Brain microvascular endothelial cell (primary cell): Measurements from ENCODE around the gene RNF20.
"Not testable (repeated sequence)": the region's sequence is repeated elsewhere in the genome, so short reads cannot be mapped to it uniquely, and the experiment has no call there.

Experiments used
- DNase-seq: peaks from one replicate; pipeline ENCODE4 v3.0.0-alpha.2; 2020
- H3K27ac ChIP-seq: fragments of 250-450 bp; sonication (Bioruptor Pico); 2 replicates; pipeline ENCODE4 v1.5.1; 2020; ENCODE audit warnings: mild to moderate bottlenecking, moderate library complexity
- H3K27me3 ChIP-seq: fragments of 250-450 bp; sonication (Bioruptor Pico); replicated peaks from 2 replicates; pipeline ENCODE4 v1.5.1; 2020; ENCODE audit warnings: mild to moderate bottlenecking
- H3K36me3 ChIP-seq: fragments of 250-450 bp; sonication (Bioruptor Pico); replicated peaks from 2 replicates; pipeline ENCODE4 v1.5.1; 2020; ENCODE audit warnings: mild to moderate bottlenecking
- H3K4me3 ChIP-seq: 2 replicates; pipeline ENCODE4 v1.5.1; 2011; ENCODE audit warnings: low read depth, mild to moderate bottlenecking, control low read depth, low read length, moderate library complexity
- in situ Hi-C: cut with HindIII; loops from 2 replicates; pipeline ENCODE4 v1.10.0; 2017; ENCODE audit warnings: low sequenced_read_pairs, low pct_ligation_motif_present
- TF ChIP-seq, protein P1 (sequence below): IDR thresholded peaks from 2 replicates; pipeline ENCODE4 v1.5.1; 2011; ENCODE audit warnings: low read depth, mild to moderate bottlenecking, moderate library complexity, low read length, control low read depth, inconsistent platforms; ENCODE audit errors: missing control alignments

RNF20 gene

DNA sequence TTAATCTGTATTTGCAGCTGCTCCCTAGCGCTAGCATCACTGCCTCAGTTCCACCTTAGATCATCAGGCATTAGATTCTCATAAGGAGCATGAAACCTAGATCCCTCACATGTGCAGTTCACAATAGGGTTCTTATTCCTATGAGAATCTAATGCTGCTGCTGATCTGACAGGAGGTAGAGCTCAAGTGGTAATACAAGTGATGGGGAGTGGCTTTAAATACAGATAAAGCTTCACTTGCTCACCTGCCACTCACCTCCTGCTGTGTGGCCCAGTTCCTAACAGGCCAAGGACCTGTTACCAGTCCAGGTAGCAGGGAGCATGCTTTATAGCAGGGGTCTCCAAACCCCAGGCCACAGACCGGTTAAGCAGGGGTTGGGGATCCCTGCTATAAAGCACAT, 22.6 kb upstream of the RNF20 start:
- in situ Hi-C loops = no loop called here
- TF ChIP-seq, protein P1, sequence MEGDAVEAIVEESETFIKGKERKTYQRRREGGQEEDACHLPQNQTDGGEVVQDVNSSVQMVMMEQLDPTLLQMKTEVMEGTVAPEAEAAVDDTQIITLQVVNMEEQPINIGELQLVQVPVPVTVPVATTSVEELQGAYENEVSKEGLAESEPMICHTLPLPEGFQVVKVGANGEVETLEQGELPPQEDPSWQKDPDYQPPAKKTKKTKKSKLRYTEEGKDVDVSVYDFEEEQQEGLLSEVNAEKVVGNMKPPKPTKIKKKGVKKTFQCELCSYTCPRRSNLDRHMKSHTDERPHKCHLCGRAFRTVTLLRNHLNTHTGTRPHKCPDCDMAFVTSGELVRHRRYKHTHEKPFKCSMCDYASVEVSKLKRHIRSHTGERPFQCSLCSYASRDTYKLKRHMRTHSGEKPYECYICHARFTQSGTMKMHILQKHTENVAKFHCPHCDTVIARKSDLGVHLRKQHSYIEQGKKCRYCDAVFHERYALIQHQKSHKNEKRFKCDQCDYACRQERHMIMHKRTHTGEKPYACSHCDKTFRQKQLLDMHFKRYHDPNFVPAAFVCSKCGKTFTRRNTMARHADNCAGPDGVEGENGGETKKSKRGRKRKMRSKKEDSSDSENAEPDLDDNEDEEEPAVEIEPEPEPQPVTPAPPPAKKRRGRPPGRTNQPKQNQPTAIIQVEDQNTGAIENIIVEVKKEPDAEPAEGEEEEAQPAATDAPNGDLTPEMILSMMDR = no peak
- no peak for DNase-seq

GRCh38 chr9:101512116-101512515, 21.5 kb upstream of the RNF20 start:
- no peak for DNase-seq

More for the DNA sequence above, 22.6 kb upstream of the RNF20 start:
- Histone ChIP-seq H3K27me3 (no peaks in the 10 kb centered on the region), H3K4me3 (no peak overlapping the region), H3K36me3 (no peaks in the 10 kb centered on the region), H3K27ac (no peak overlapping the region)

GRCh38 chr9:101513351-101513750, 20.3 kb upstream of the RNF20 start:
- no peaks in the 10 kb centered on the region for H3K36me3 ChIP-seq
- in situ Hi-C loops = no loop called here
- H3K4me3 ChIP-seq = no peak overlapping the region
- no peak for DNase-seq
- no peaks in the 10 kb centered on the region for H3K27me3 ChIP-seq
- TF ChIP-seq, protein P1 = no peak
- no peak overlapping the region for H3K27ac ChIP-seq

More at GRCh38 chr9:101512116-101512515, 21.5 kb upstream of the RNF20 start:
- in situ Hi-C loops = no loop called here
- TF ChIP-seq, protein P1 = no peak
- H3K36me3 ChIP-seq = no peaks in the 10 kb centered on the region
- no peak overlapping the region for H3K4me3 ChIP-seq
- no peak overlapping the region for H3K27ac ChIP-seq
- no peaks in the 10 kb centered on the region for H3K27me3 ChIP-seq

- in situ Hi-C loops = no loop called here
- Histone ChIP-seq H3K36me3 (no peaks in the 10 kb centered on the region), H3K27ac (no peak overlapping the region), H3K27me3 (no peaks in the 10 kb centered on the region), H3K4me3 (no peak overlapping the region)
- peak; percentile 36 for DNase-seq
- TF ChIP-seq, protein P1 = no peak
These were observed 19.6 kb upstream of the RNF20 start for GRCh38 chr9:101514071-101514470.

DNA sequence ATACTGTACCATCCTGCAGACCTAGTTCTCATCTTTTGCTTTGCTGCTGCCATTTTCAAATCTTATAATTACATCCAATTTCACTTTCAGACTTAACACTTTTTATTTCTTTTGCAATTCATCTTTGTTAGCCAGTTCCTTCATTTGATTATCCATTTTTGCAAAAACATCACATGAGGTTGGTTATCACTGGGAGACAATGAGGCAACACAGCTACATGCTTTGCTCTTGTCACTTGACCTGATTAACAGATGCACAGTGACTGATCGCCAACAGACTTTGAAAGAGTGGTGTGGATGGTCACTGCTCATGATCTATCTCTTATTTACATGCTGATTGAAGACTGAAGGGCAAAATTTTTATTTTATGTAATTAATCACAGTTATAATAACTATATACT, 17.0 kb upstream of the RNF20 start:
- no peak overlapping the region for H3K4me3 ChIP-seq
- no peak for DNase-seq
- in situ Hi-C loops = no loop called here

GRCh38 chr9:101518489-101518888, 15.2 kb upstream of the RNF20 start:
- H3K27ac ChIP-seq, H3K36me3 ChIP-seq, in situ Hi-C loops, H3K4me3 ChIP-seq, H3K27me3 ChIP-seq, DNase-seq: not testable (repeated sequence)

More for the DNA sequence above, 17.0 kb upstream of the RNF20 start:
- TF ChIP-seq, protein P1 = no peak
- H3K27ac ChIP-seq = no peak overlapping the region
- no peaks in the 10 kb centered on the region for H3K27me3 ChIP-seq
- H3K36me3 ChIP-seq = no peaks in the 10 kb centered on the region
